Measurements from ENCODE around the gene YY1AP1.
"Not testable (repeated sequence)": the region's sequence is repeated elsewhere in the genome, so short reads cannot be mapped to it uniquely, and the experiment has no call there.

The YY1AP1 gene

DNA sequence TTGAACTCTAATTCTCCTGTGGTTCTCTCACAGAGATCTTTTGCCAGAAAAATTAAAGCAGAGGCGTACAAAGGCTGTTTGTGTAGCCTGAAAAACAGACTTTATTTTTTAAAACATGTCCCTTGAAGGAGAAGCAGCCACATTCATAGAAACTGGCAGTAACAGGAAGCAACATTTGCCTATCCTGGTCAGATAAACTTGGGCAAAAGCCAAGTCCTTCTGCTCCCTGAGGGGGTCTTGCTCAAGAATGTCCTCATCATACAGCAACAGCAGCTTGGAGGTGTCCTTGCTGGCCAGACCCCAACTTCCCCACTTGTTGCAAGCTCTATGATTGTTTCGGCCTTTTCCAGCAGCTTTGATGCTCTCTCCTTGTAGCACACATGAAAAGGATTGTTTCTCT is 42.3 kb downstream of the YY1AP1 start:
- no peaks in the 10 kb centered on the region for H3K9me3 ChIP-seq (ENCODE audit: control insufficient read depth, low read length)
- TF ChIP-seq, protein P1, sequence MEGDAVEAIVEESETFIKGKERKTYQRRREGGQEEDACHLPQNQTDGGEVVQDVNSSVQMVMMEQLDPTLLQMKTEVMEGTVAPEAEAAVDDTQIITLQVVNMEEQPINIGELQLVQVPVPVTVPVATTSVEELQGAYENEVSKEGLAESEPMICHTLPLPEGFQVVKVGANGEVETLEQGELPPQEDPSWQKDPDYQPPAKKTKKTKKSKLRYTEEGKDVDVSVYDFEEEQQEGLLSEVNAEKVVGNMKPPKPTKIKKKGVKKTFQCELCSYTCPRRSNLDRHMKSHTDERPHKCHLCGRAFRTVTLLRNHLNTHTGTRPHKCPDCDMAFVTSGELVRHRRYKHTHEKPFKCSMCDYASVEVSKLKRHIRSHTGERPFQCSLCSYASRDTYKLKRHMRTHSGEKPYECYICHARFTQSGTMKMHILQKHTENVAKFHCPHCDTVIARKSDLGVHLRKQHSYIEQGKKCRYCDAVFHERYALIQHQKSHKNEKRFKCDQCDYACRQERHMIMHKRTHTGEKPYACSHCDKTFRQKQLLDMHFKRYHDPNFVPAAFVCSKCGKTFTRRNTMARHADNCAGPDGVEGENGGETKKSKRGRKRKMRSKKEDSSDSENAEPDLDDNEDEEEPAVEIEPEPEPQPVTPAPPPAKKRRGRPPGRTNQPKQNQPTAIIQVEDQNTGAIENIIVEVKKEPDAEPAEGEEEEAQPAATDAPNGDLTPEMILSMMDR (IDR thresholded peaks at IDR 0.05) = no peak
- no peaks in the 10 kb centered on the region for H3K4me1 ChIP-seq
- H3K9ac ChIP-seq = no peak overlapping the region
- H3K79me2 ChIP-seq = no peaks in the 10 kb centered on the region
- no peaks in the 10 kb centered on the region for H3K27me3 ChIP-seq (ENCODE audit: control insufficient read depth, insufficient read depth, low read length)
- H3K4me2 ChIP-seq (ENCODE audit: low read length) = no peak overlapping the region
- H3K36me3 ChIP-seq (ENCODE audit: control insufficient read depth, insufficient read depth, low read length) = no peaks in the 10 kb centered on the region
- no peak overlapping the region for H3K27ac ChIP-seq
- H2AFZ ChIP-seq = no peak overlapping the region
- H3K4me3 ChIP-seq (ENCODE audit: low read depth, low read length) = no peak overlapping the region

DNA sequence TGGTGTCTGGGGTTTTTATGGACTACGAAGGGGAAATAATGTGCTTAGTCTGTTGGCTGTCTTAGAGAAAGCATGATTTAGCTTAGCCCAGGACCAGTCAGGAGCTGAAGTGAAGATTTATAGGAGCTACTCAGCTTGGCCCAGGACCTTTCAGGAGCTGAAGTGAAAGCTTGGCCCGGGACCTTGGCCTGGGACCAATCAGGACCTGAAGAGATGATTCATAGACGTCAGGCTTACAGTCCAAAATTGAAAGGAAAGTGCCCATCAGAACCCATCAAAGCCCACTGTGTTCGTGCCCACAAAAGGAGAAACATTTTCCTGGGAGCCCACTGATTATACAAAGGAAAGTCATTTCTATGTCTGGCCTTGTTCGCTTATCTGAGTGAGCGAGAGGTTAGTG is 42.9 kb downstream of the YY1AP1 start:
- TF ChIP-seq, protein P1 (IDR thresholded peaks at IDR 0.05) = no peak
- no peak overlapping the region for H3K4me2 ChIP-seq (ENCODE audit: low read length)
- H3K9ac ChIP-seq = no peak overlapping the region
- H3K9me3 ChIP-seq (ENCODE audit: control insufficient read depth, low read length) = no peaks in the 10 kb centered on the region
- H3K36me3 ChIP-seq (ENCODE audit: control insufficient read depth, insufficient read depth, low read length) = no peaks in the 10 kb centered on the region
- no peak overlapping the region for H3K4me3 ChIP-seq (ENCODE audit: low read depth, low read length)
- H3K27ac ChIP-seq = no peak overlapping the region
- H3K4me1 ChIP-seq = no peaks in the 10 kb centered on the region
- no peaks in the 10 kb centered on the region for H3K79me2 ChIP-seq
- H3K27me3 ChIP-seq (ENCODE audit: control insufficient read depth, insufficient read depth, low read length) = no peaks in the 10 kb centered on the region
- no peak overlapping the region for H2AFZ ChIP-seq

DNA sequence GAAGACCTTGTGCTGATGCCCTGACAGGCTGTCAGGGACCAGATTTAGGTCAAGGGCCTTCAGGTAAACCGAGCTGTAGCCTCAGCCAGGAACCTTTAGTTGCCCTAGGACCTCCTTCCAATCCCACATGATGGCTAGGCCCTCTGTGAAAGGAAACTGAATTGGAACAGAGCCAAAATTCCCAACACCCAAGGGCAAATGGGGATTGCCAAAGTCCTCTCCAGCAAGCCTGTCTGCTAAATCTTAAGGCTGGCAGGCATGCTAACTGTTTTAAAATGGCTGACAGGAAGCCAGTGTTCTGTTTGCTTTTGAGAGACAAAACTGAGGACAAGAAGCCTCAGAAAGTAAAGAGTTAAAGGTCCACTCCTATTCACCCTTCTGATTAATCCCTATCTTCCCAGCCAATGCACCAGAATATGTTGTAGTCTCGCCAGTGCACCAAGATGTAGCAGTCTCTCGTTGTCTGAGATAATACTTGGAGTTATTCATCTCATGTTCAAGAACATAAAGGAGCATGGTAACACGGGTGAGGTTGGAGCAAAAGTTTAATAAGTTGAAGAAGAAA is 43.5 kb downstream of the YY1AP1 start:
- TF ChIP-seq, protein P1 (IDR thresholded peaks at IDR 0.05) = no peak
- no peak overlapping the region for H3K4me2 ChIP-seq (ENCODE audit: low read length)
- no peaks in the 10 kb centered on the region for H3K9me3 ChIP-seq (ENCODE audit: control insufficient read depth, low read length)
- no peaks in the 10 kb centered on the region for H3K79me2 ChIP-seq
- H3K9ac ChIP-seq = no peak overlapping the region
- no peaks in the 10 kb centered on the region for H3K36me3 ChIP-seq (ENCODE audit: control insufficient read depth, insufficient read depth, low read length)
- no peak overlapping the region for H3K4me3 ChIP-seq (ENCODE audit: low read depth, low read length)
- H2AFZ ChIP-seq = no peak overlapping the region
- H3K4me1 ChIP-seq = no peaks in the 10 kb centered on the region
- no peak overlapping the region for H3K27ac ChIP-seq
- H3K27me3 ChIP-seq (ENCODE audit: control insufficient read depth, insufficient read depth, low read length) = no peaks in the 10 kb centered on the region

DNA sequence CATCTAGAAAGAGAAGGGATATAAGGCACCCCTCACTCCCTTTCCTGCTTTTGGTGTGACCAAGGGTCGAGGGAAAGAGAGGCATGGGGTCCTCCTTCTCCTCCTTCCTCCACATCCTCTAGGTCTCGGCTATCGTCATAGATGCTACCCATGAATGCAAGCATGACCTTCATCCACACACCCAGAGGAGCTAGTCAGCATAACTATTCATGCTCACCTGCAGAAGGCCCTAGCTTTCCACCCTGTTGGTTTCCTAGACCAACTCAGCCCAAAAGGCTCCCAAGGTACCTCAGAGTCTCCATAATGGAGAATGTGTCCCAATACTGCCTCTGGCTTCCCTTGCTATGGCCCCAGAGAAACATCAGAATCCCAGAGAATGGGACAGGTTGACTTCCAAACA is 45.3 kb downstream of the YY1AP1 start:
- no peaks in the 10 kb centered on the region for H3K27me3 ChIP-seq (ENCODE audit: control insufficient read depth, insufficient read depth, low read length)
- no peak overlapping the region for H2AFZ ChIP-seq
- H3K4me1 ChIP-seq = no peaks in the 10 kb centered on the region
- H3K27ac ChIP-seq = no peak overlapping the region
- H3K9ac ChIP-seq = no peak overlapping the region
- H3K9me3 ChIP-seq (ENCODE audit: control insufficient read depth, low read length) = no peaks in the 10 kb centered on the region
- no peaks in the 10 kb centered on the region for H3K36me3 ChIP-seq (ENCODE audit: control insufficient read depth, insufficient read depth, low read length)
- TF ChIP-seq, protein P1 (IDR thresholded peaks at IDR 0.05) = no peak
- no peak overlapping the region for H3K4me2 ChIP-seq (ENCODE audit: low read length)
- H3K4me3 ChIP-seq (ENCODE audit: low read depth, low read length) = no peak overlapping the region
- H3K79me2 ChIP-seq = no peaks in the 10 kb centered on the region

DNA sequence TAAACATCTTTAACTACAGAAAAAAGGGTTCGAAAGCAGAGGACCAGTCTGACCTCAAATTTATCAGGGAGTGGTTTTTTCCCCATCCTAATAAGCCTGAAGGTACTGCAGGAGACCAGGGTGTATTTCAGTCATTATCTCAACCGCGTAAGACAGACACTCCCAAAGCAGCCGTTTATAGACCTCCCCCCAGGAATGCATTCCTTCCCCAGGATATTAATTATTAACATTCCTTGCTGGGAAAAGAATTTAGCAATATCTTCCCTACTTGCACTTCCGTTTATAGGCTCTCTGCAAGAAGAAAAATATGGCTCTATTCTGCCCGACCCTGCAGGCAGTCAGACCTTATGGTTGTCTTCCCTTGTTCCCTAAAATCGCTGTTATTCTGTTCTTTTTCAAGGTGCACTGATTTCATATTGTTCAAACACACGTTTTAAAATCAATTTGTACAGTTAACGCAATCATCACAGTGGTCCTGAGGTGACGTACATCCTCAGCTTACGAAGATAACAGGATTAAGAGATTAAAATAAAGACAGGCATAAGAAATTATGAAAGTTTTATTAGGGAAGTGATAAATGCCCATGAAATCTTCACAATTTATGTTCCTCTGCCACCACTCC is 45.9 kb downstream of the YY1AP1 start:
- H3K27me3 ChIP-seq (ENCODE audit: control insufficient read depth, insufficient read depth, low read length); H3K9me3 ChIP-seq (ENCODE audit: control insufficient read depth, low read length); H3K9ac ChIP-seq; H3K79me2 ChIP-seq; H2AFZ ChIP-seq; H3K4me2 ChIP-seq (ENCODE audit: low read length); H3K4me3 ChIP-seq (ENCODE audit: low read depth, low read length); H3K36me3 ChIP-seq (ENCODE audit: control insufficient read depth, insufficient read depth, low read length); H3K4me1 ChIP-seq; H3K27ac ChIP-seq: not testable (repeated sequence)
